Bronchial epithelial cell (primary cell): Measurements from ENCODE around the gene SEMA4B. TPM values are rescaled to one million over a fixed set of nuclear protein-coding genes. Genes with fewer than 3 reads are reported as not detected.
"Not testable (repeated sequence)": the region's sequence is repeated elsewhere in the genome, so short reads cannot be mapped to it uniquely, and the experiment has no call there.

Source experiments
- DNase-seq: peaks from one replicate; pipeline ENCODE4 v3.0.0-alpha.2; 2010; ENCODE audit warnings: low read depth
- FAIRE-seq: peaks from 2 replicates; lab custom pipeline; 2011; peaks lifted over from hg19 to GRCh38; lab: Jason Lieb, UNC
- H3K27me3 ChIP-seq: 2 replicates; pipeline ENCODE4 v1.5.1; 2011; ENCODE audit warnings: low read length; ENCODE audit not compliant: control insufficient read depth, insufficient read depth
- H3K36me3 ChIP-seq: 2 replicates; pipeline ENCODE4 v1.5.1; 2011; ENCODE audit warnings: low read length; ENCODE audit not compliant: control insufficient read depth, insufficient read depth
- H3K4me3 ChIP-seq: 2 replicates; pipeline ENCODE4 v1.5.1; 2011; ENCODE audit warnings: mild to moderate bottlenecking, low read depth, low read length, control low read depth
- total RNA-seq: library from RNA; depleted of rRNA; stranded (reverse); fragments of >200 nt; gene quantifications from 2 replicates; pipeline ENCODE4 v1.2.1, GENCODE V29; 2014
- TF ChIP-seq, protein P1 (sequence below): IDR thresholded peaks from 2 replicates; pipeline ENCODE4 v1.5.1; 2011; ENCODE audit warnings: mild to moderate bottlenecking, moderate library complexity, low read length, control low read depth, inconsistent platforms; ENCODE audit not compliant: insufficient read depth, severe bottlenecking

The SEMA4B gene
- total RNA-seq, 1 donor from 2014 or later: 90.6 TPM

DNA sequence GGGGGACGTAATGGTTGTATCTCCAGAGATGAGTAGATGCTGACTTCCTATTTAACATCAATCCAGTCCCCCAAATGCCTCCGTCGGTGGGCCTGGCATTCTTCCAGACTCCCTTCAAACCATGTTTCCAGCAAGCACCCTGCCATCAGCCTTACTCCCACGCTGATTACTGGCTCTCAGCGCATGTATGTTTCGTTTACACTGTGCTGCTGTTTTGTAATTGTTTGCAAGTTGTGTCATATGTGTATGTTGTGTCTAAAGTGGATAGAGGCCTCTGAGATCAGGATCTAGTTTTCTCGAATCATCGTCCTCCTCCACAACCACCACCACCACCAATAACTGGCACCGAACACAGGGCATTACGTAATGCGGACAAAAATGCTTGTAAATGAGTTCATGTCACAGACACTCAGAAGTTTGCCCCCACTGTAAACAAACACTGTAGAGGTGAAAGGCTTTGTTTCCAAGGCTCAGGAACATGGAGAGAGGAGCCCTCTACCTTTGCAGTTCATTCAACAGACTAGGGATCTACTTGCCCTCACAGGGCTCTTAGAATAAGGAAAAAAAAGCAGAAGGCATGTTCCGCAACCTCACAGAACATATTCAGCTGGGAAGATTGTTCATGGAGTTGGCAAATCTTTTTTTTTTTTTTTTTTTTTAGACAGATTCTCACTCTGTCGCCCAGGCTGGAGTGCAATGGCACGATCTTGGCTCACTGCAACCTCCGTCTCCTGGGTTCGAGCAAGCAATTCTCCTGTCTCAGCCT is 46.1 kb upstream of the SEMA4B start:
- Histone ChIP-seq H3K36me3 (no peaks in the 10 kb centered on the region), H3K4me3 (no peak overlapping the region), H3K27me3 (no peaks in the 10 kb centered on the region)
- peak; percentile 93 for DNase-seq
- TF ChIP-seq, protein P1, sequence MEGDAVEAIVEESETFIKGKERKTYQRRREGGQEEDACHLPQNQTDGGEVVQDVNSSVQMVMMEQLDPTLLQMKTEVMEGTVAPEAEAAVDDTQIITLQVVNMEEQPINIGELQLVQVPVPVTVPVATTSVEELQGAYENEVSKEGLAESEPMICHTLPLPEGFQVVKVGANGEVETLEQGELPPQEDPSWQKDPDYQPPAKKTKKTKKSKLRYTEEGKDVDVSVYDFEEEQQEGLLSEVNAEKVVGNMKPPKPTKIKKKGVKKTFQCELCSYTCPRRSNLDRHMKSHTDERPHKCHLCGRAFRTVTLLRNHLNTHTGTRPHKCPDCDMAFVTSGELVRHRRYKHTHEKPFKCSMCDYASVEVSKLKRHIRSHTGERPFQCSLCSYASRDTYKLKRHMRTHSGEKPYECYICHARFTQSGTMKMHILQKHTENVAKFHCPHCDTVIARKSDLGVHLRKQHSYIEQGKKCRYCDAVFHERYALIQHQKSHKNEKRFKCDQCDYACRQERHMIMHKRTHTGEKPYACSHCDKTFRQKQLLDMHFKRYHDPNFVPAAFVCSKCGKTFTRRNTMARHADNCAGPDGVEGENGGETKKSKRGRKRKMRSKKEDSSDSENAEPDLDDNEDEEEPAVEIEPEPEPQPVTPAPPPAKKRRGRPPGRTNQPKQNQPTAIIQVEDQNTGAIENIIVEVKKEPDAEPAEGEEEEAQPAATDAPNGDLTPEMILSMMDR: no peak
- FAIRE-seq: no peak

DNA sequence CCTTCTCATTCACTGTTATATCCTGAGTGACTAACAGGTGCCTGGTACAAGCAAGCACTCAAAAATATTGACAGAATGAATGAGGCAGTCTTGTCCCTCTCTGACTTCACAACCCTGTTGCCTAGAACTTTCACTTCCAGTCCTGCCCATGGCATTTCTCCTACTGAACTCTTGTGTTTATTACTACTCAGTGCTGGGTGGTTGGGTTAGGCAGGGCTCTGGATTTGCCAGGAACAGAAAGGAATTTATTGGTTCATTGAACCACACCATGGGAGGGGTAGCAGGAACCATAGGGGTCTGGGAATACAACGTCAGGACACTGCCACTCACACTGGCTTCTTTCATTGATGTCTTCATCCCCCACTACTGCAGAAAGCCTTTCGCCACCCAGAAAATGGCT is 41.9 kb upstream of the SEMA4B start:
- DNase-seq (peak; percentile 36), FAIRE-seq (no peak)
- no peaks in the 10 kb centered on the region for H3K27me3 ChIP-seq
- no peak overlapping the region for H3K4me3 ChIP-seq
- TF ChIP-seq, protein P1: no peak
- H3K36me3 ChIP-seq: no peaks in the 10 kb centered on the region

DNA sequence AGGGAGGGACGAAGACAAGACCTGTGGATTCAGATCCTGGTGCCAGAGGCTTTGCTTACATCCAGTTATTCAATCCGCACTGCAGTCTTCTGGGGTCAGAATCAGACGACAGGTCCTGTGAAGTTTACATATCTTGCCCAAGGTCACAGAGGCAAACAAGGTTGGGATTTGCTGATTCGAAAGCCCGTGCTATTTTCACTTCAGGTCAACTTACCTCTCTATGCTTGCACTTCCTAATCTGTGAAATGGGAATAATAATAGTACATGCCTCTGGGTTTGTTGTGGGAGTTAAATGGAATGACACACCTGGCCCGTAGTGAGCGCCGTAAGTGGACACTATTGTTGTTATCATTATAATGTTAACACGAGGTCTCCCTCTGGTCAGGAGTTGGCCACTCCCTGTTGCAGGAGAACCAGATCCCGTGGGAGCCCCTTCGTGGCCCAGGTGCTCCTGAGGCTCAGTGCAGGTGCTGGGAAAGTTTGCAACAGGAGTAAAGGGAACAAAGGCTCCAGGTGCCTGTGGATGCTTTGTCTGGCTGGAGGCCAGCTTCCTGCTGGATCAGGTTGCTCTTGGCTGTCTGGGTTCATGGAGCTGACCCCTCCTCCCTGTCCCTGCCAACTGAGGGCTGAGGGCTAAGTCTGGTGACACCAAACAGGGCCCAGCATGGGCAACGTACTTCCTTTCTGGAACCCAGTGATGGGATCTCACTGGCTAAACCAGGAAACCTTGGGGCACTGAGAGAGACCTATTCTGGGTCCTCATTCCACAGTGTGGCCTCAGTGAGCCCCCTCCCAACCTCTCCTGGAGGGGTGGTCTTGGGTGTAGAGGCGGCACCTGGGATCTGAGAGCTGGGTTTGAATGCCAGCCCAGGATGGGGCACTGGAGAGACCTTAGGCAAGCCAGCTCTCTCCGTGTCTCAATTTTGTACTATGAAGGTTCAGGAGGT is 40.1 kb upstream of the SEMA4B start:
- H3K4me3 ChIP-seq: no peak overlapping the region
- H3K27me3 ChIP-seq: no peaks in the 10 kb centered on the region
- TF ChIP-seq, protein P1: no peak
- peak; percentile 72 for DNase-seq
- no peak for FAIRE-seq
- no peaks in the 10 kb centered on the region for H3K36me3 ChIP-seq

DNA sequence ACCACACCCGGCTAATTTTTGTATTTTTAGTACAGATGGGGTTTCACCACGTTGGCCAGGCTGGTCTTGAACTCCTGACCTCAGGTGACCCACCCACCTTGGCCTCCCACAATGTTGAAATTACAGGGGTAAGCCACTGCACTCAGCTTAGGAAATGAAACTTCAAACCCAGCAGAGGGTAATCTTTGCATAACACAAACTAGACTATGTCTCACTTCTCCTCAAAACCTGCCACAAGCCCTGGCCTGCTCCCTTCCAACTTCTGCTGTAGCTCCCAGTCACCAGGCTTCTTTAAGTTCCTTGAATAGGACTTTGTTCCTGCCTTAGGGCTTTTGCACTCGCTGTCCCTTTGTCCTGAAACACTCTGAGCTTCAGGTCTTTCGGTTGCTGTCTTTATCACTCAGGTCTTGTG is 39.2 kb upstream of the SEMA4B start:
- no peak for FAIRE-seq
- H3K4me3 ChIP-seq: no peak overlapping the region
- H3K27me3 ChIP-seq: no peaks in the 10 kb centered on the region
- H3K36me3 ChIP-seq: no peaks in the 10 kb centered on the region
- DNase-seq: peak; percentile 89
- TF ChIP-seq, protein P1: no peak

DNA sequence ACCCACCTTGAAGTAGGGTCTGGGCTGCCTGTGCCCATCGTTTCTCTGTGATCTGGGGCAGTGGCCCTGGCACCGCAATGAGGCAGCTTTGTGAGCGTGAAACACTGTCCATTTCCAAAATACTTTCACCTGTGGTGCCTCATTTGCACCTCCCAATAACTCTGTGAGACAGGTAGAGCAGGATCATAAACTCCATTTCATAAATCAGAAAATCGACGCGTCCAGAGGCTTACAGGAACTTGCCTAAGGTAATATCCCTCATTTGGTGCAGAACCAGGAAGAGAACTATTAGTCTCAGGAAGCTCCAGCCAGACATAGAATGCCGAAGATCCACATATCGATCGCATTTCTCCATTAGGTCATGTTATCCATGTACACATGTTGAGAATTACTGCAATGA is 38.2 kb upstream of the SEMA4B start:
- FAIRE-seq (no peak), DNase-seq (no peak)
- TF ChIP-seq, protein P1: no peak
- Histone ChIP-seq H3K27me3 (no peaks in the 10 kb centered on the region), H3K36me3 (no peaks in the 10 kb centered on the region), H3K4me3 (no peak overlapping the region)

DNA sequence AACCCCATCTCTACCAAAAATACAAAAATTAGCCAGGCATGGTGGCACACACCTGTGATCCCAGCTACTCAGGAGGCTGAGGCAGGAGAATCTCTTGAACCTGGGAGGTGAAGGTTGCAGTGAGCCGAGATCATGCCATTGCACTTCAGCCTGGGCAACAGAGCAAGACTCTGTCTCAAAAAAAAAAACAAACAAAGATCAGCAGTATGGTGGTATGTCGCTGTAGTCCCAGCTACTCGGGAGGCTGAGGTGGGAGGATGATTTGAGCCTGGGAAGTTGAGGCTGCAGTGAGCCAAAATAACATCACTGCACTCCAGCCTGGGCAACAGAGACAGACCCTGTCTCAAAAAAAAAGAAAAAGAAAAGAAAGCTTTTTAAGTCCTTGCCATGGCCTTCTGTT is 36.9 kb upstream of the SEMA4B start:
- not testable (repeated sequence) for H3K27me3 ChIP-seq, H3K36me3 ChIP-seq, FAIRE-seq, DNase-seq, H3K4me3 ChIP-seq
